ENCODE data around the gene REG4.

The REG4 gene

DNA sequence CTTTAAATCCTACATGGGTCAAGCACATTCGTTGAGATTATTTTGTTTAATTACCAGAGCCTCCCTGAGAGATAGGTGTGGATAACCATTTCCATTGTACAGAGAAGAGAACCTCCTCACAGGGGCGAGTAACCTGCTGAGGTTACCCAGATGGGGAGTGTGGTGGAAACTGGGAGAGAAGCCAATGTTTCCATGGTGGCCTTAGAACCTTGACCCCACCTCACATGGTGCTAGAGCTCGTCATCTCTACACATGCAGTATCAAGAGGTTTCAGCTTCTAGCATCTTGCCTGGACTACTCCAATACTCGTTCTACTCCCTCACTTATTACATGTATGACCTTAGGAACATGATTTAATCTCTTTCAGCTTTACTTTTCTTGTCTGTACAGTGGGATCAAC lies 4.8 kb downstream of the REG4 start:
- no peak overlapping the region for H2BK5ac ChIP-seq (ENCODE audit: low read length)
- no CpG with 5 or more reads among the region's 4 CpGs for WGBS (ENCODE audit: extremely low coverage, insufficient coverage, low lambda C conversion rate)

DNA sequence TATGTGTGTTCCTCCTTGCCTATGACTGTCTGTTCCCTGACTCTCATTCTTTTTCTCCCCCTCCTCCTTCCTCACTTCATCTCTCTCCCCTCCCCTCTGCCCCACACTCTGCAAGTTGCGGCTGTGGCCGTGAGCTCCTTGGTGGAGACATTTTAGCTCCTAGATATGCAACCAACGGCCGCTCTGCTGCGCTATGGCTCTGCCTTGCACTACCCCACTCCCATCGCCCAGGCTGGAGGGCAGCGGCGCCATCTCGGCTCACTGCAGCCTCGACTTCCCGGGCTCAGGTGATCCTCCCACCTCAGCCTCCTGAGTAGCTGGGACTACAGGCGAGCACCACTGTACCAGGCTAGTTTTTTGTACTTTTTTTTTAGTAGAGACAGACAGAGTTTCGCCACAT lies 5.5 kb downstream of the REG4 start:
- Histone ChIP-seq H3K27me3 (ENCODE audit: insufficient read depth, low read length, poor library complexity) (no peaks in the 10 kb centered on the region), H3K79me1 (ENCODE audit: low read length) (no peaks in the 10 kb centered on the region), H4K5ac (ENCODE audit: low read length) (no peak overlapping the region), H3K9ac (ENCODE audit: low read length) (no peak overlapping the region), H3K36me3 (ENCODE audit: control insufficient read depth, insufficient read depth, low read length) (no peaks in the 10 kb centered on the region), H3K79me2 (ENCODE audit: control insufficient read depth, insufficient read depth, low read length) (no peaks in the 10 kb centered on the region), H3K27ac (ENCODE audit: low read depth, low read length) (no peak overlapping the region), H3K23ac (ENCODE audit: low read length) (no peak overlapping the region), H2BK120ac (ENCODE audit: low read depth, low read length) (no peak overlapping the region), H3K56ac (ENCODE audit: low read length) (no peak overlapping the region), H3K4me1 (ENCODE audit: control insufficient read depth, low read depth, low read length) (no peaks in the 10 kb centered on the region), H3K4me3 (ENCODE audit: low read length) (no peak overlapping the region), H2BK15ac (replicated peaks; ENCODE audit: low read depth) (no peak overlapping the region), H2BK5ac (ENCODE audit: low read length) (no peak overlapping the region), H3K18ac (ENCODE audit: low read length) (no peak overlapping the region), H3K4ac (ENCODE audit: low read depth, low read length) (no peak overlapping the region), H2AK5ac (ENCODE audit: low read length) (no peak overlapping the region), H3K4me2 (ENCODE audit: low read length) (no peak overlapping the region), H4K8ac (ENCODE audit: low read depth, low read length) (no peak overlapping the region)
- no peak for DNase-seq
- WGBS (ENCODE audit: extremely low coverage, insufficient coverage, low lambda C conversion rate): no CpG with 5 or more reads among the region's 13 CpGs

More for the DNA sequence above, 4.8 kb downstream of the REG4 start:
- no peaks in the 10 kb centered on the region for H3K79me1 ChIP-seq (ENCODE audit: low read length)
- H3K23ac ChIP-seq (ENCODE audit: low read length): no peak overlapping the region
- no peak overlapping the region for H3K4me2 ChIP-seq (ENCODE audit: low read length)
- H3K4me3 ChIP-seq (ENCODE audit: low read length): no peak overlapping the region
- H3K27ac ChIP-seq (ENCODE audit: low read depth, low read length): no peak overlapping the region
- DNase-seq: no peak
- H4K5ac ChIP-seq (ENCODE audit: low read length): no peak overlapping the region
- H3K9ac ChIP-seq (ENCODE audit: low read length): no peak overlapping the region
- no peak overlapping the region for H2AK5ac ChIP-seq (ENCODE audit: low read length)
- no peak overlapping the region for H4K8ac ChIP-seq (ENCODE audit: low read depth, low read length)
- no peak overlapping the region for H2BK15ac ChIP-seq (replicated peaks; ENCODE audit: low read depth)
- no peak overlapping the region for H3K18ac ChIP-seq (ENCODE audit: low read length)
- no peaks in the 10 kb centered on the region for H3K4me1 ChIP-seq (ENCODE audit: control insufficient read depth, low read depth, low read length)
- no peak overlapping the region for H3K4ac ChIP-seq (ENCODE audit: low read depth, low read length)
- no peaks in the 10 kb centered on the region for H3K79me2 ChIP-seq (ENCODE audit: control insufficient read depth, insufficient read depth, low read length)
- H3K56ac ChIP-seq (ENCODE audit: low read length): no peak overlapping the region
- H3K27me3 ChIP-seq (ENCODE audit: insufficient read depth, low read length, poor library complexity): no peaks in the 10 kb centered on the region
- H2BK120ac ChIP-seq (ENCODE audit: low read depth, low read length): no peak overlapping the region
- H3K36me3 ChIP-seq (ENCODE audit: control insufficient read depth, insufficient read depth, low read length): no peaks in the 10 kb centered on the region

DNA sequence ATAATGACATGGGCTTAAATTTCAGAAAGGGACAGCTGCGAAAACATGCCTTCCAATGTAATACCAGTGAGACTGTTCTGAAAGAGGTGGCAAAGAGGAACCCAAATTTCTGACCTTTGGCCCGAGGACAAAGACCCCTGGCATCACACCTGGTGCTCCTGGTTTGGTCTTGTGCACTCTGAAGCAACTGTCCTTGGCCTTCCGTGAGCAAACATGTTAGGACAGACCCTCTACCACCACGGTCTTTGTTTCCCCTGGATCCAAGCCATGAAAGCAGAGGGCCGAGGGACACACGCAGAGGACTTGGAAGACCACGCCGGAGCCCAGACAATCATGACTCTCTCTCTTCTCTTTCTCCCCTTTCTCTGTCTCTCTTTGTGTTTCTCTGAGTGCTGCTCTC lies 6.0 kb downstream of the REG4 start:
- no peak overlapping the region for H3K4me3 ChIP-seq (ENCODE audit: low read length)
- H2BK15ac ChIP-seq (replicated peaks; ENCODE audit: low read depth): no peak overlapping the region
- WGBS (ENCODE audit: extremely low coverage, insufficient coverage, low lambda C conversion rate): no CpG with 5 or more reads among the region's 8 CpGs
- H4K5ac ChIP-seq (ENCODE audit: low read length): no peak overlapping the region
- no peak overlapping the region for H3K4me2 ChIP-seq (ENCODE audit: low read length)
- no peaks in the 10 kb centered on the region for H3K27me3 ChIP-seq (ENCODE audit: insufficient read depth, low read length, poor library complexity)
- no peak for DNase-seq
- H3K4ac ChIP-seq (ENCODE audit: low read depth, low read length): no peak overlapping the region
- no peak overlapping the region for H2BK120ac ChIP-seq (ENCODE audit: low read depth, low read length)
- H2BK5ac ChIP-seq (ENCODE audit: low read length): no peak overlapping the region
- no peaks in the 10 kb centered on the region for H3K79me2 ChIP-seq (ENCODE audit: control insufficient read depth, insufficient read depth, low read length)
- H3K27ac ChIP-seq (ENCODE audit: low read depth, low read length): no peak overlapping the region
- H3K18ac ChIP-seq (ENCODE audit: low read length): no peak overlapping the region
- H3K9ac ChIP-seq (ENCODE audit: low read length): no peak overlapping the region
- no peak overlapping the region for H3K56ac ChIP-seq (ENCODE audit: low read length)
- no peaks in the 10 kb centered on the region for H3K4me1 ChIP-seq (ENCODE audit: control insufficient read depth, low read depth, low read length)
- H4K8ac ChIP-seq (ENCODE audit: low read depth, low read length): no peak overlapping the region
- no peak overlapping the region for H2AK5ac ChIP-seq (ENCODE audit: low read length)
- H3K79me1 ChIP-seq (ENCODE audit: low read length): no peaks in the 10 kb centered on the region
- no peaks in the 10 kb centered on the region for H3K36me3 ChIP-seq (ENCODE audit: control insufficient read depth, insufficient read depth, low read length)
- H3K23ac ChIP-seq (ENCODE audit: low read length): no peak overlapping the region

DNA sequence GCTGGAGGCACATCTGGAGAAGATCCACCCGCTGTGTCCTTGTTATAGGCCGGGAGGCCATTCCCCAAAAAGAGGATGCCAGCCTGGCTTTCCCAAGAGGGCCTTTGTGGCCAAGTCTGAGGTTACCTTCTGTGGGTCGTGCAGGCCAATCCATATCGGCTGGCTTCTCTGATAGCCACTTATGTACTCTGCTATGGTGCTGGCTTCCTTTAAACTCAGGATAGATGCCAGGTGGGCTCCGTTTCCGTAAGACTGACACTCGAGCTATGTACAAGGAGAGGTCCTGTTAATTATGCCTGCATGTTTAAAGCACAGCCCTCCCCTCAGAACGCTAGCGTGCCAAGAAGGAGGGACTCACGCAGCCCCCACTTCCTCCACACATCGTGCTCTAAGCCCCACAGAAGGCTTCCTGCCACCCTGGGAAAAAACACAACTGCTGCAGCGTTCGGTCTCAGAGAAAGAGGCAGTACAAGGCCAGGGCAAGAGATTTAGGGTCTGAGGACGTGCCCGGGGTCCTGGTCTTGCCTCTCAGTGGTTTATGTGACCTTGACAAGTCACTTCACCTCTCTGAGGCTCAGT lies 11.6 kb downstream of the REG4 start:
- Histone ChIP-seq H3K27me3 (ENCODE audit: insufficient read depth, low read length, poor library complexity) (no peaks in the 10 kb centered on the region), H3K4me3 (ENCODE audit: low read length) (no peak overlapping the region), H2BK15ac (replicated peaks; ENCODE audit: low read depth) (no peak overlapping the region), H3K79me1 (ENCODE audit: low read length) (no peaks in the 10 kb centered on the region), H3K4ac (ENCODE audit: low read depth, low read length) (no peak overlapping the region), H3K4me2 (ENCODE audit: low read length) (no peak overlapping the region), H3K23ac (ENCODE audit: low read length) (no peak overlapping the region), H3K18ac (ENCODE audit: low read length) (no peak overlapping the region), H4K8ac (ENCODE audit: low read depth, low read length) (no peak overlapping the region), H3K56ac (ENCODE audit: low read length) (no peak overlapping the region), H4K5ac (ENCODE audit: low read length) (no peak overlapping the region), H3K4me1 (ENCODE audit: control insufficient read depth, low read depth, low read length) (no peaks in the 10 kb centered on the region), H2AK5ac (ENCODE audit: low read length) (no peak overlapping the region), H2BK120ac (ENCODE audit: low read depth, low read length) (no peak overlapping the region), H3K79me2 (ENCODE audit: control insufficient read depth, insufficient read depth, low read length) (no peaks in the 10 kb centered on the region), H3K27ac (ENCODE audit: low read depth, low read length) (no peak overlapping the region), H2BK5ac (ENCODE audit: low read length) (no peak overlapping the region), H3K36me3 (ENCODE audit: control insufficient read depth, insufficient read depth, low read length) (no peaks in the 10 kb centered on the region), H3K9ac (ENCODE audit: low read length) (no peak overlapping the region)
- WGBS (ENCODE audit: extremely low coverage, insufficient coverage, low lambda C conversion rate): no CpG with 5 or more reads among the region's 15 CpGs
- DNase-seq: no peak

DNA sequence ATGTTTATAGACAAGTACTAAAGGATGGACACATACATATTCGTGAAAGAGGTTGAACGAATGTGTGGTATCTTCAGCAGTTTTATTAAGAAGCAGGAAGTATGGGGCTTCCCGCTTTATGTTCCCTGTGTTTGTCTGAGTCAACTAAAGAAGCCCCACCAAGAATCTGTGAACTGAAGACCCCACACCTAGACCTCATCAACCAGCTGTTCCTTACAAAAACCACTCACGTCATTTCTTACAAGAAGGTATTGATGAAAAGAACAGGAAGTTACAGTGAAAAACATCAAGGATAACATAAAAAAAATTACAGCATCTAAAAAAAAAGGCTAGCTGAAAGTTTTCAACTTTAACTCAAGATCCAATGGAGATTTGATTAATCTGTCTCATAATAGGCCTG lies 12.3 kb downstream of the REG4 start:
- Histone ChIP-seq H3K36me3 (ENCODE audit: control insufficient read depth, insufficient read depth, low read length) (no peaks in the 10 kb centered on the region), H3K27ac (ENCODE audit: low read depth, low read length) (no peak overlapping the region), H3K18ac (ENCODE audit: low read length) (no peak overlapping the region), H3K4me2 (ENCODE audit: low read length) (no peak overlapping the region), H3K9ac (ENCODE audit: low read length) (no peak overlapping the region), H3K4me1 (ENCODE audit: control insufficient read depth, low read depth, low read length) (no peaks in the 10 kb centered on the region), H3K79me2 (ENCODE audit: control insufficient read depth, insufficient read depth, low read length) (no peaks in the 10 kb centered on the region), H2AK5ac (ENCODE audit: low read length) (no peak overlapping the region), H3K4me3 (ENCODE audit: low read length) (no peak overlapping the region), H4K5ac (ENCODE audit: low read length) (no peak overlapping the region), H3K79me1 (ENCODE audit: low read length) (no peaks in the 10 kb centered on the region), H4K8ac (ENCODE audit: low read depth, low read length) (no peak overlapping the region), H3K27me3 (ENCODE audit: insufficient read depth, low read length, poor library complexity) (no peaks in the 10 kb centered on the region), H3K56ac (ENCODE audit: low read length) (no peak overlapping the region), H3K23ac (ENCODE audit: low read length) (no peak overlapping the region), H2BK120ac (ENCODE audit: low read depth, low read length) (no peak overlapping the region), H3K4ac (ENCODE audit: low read depth, low read length) (no peak overlapping the region), H2BK15ac (replicated peaks; ENCODE audit: low read depth) (no peak overlapping the region), H2BK5ac (ENCODE audit: low read length) (no peak overlapping the region)
- WGBS (ENCODE audit: extremely low coverage, insufficient coverage, low lambda C conversion rate): no CpG with 5 or more reads among the region's 4 CpGs
- no peak for DNase-seq

DNA sequence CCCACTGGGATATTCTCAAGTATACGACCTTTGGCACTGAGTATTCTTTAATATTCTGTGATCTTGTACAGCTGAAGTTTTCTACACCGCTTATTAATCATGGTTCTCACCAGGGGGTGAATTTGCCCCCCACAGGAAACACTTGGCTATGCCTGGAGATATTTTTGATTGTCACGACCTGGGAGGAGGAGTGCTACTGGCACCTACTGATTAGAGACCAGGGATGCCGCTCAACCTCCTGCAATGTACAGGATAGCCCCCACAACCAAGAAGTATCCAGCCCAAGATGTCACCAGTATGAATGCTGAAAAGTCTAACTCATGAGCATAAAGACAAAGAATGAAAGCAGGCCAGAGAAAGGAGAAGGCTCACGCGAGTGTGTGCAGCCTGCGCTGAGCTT lies 13.7 kb downstream of the REG4 start:
- no peak overlapping the region for H4K5ac ChIP-seq (ENCODE audit: low read length)
- H2AK5ac ChIP-seq (ENCODE audit: low read length): no peak overlapping the region
- H2BK120ac ChIP-seq (ENCODE audit: low read depth, low read length): no peak overlapping the region
- H3K79me1 ChIP-seq (ENCODE audit: low read length): no peaks in the 10 kb centered on the region
- H2BK15ac ChIP-seq (replicated peaks; ENCODE audit: low read depth): no peak overlapping the region
- no CpG with 5 or more reads among the region's 7 CpGs for WGBS (ENCODE audit: extremely low coverage, insufficient coverage, low lambda C conversion rate)
- no peaks in the 10 kb centered on the region for H3K27me3 ChIP-seq (ENCODE audit: insufficient read depth, low read length, poor library complexity)
- H3K79me2 ChIP-seq (ENCODE audit: control insufficient read depth, insufficient read depth, low read length): no peaks in the 10 kb centered on the region
- H3K36me3 ChIP-seq (ENCODE audit: control insufficient read depth, insufficient read depth, low read length): no peaks in the 10 kb centered on the region
- no peak overlapping the region for H3K23ac ChIP-seq (ENCODE audit: low read length)
- H3K4ac ChIP-seq (ENCODE audit: low read depth, low read length): no peak overlapping the region
- H3K56ac ChIP-seq (ENCODE audit: low read length): no peak overlapping the region
- H3K4me2 ChIP-seq (ENCODE audit: low read length): no peak overlapping the region
- no peak overlapping the region for H3K18ac ChIP-seq (ENCODE audit: low read length)
- H3K27ac ChIP-seq (ENCODE audit: low read depth, low read length): no peak overlapping the region
- H3K4me3 ChIP-seq (ENCODE audit: low read length): no peak overlapping the region
- no peak for DNase-seq
- H2BK5ac ChIP-seq (ENCODE audit: low read length): no peak overlapping the region
- no peak overlapping the region for H4K8ac ChIP-seq (ENCODE audit: low read depth, low read length)
- no peak overlapping the region for H3K9ac ChIP-seq (ENCODE audit: low read length)
- H3K4me1 ChIP-seq (ENCODE audit: control insufficient read depth, low read depth, low read length): no peaks in the 10 kb centered on the region
